NCI-H1092 (cell line): ENCODE measurements around the gene RBP4.

Source experiments
- DNase-seq: peaks from one replicate; lab custom pipeline; 2025; lab: John Stamatoyannopoulos, UW

RBP4 gene

DNA sequence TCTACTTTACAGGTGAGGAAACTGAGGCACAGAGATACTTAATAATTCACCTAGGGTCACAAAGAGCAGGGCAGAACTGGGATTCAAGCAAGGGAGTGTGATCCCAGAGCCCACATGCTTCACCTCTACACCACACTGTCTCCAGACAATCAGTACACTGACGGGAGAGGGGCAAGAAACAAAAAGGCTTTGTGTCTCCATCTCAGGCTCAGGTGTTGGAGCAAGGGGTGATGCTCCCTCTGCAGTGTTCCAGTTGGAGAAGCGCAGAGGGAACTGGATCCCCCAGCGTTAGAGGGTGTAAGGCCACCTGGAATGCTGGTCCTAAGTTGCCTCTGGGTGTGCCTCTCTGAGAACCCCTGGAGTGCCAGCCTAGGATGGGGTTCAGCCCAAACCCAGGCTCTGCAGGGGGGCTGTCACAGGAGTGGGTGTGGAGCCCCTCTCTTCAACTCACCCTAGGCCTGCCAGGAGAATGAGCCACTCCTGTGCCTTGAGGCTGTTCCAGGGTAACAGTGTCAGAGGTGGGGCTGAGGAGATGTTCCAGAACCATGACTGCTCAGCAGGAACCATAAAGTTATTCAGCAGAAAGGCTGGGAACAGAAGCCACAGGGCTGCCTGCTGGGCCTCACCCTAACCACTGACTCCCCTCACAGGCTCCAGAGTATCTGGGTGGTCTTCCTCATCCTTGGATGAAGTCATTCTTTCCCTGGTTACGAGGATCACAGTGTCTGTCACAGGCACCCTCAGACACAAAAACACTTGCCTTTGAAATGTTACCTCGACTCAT is 5.5 kb downstream of the RBP4 start:
- DNase-seq = no peak

DNA sequence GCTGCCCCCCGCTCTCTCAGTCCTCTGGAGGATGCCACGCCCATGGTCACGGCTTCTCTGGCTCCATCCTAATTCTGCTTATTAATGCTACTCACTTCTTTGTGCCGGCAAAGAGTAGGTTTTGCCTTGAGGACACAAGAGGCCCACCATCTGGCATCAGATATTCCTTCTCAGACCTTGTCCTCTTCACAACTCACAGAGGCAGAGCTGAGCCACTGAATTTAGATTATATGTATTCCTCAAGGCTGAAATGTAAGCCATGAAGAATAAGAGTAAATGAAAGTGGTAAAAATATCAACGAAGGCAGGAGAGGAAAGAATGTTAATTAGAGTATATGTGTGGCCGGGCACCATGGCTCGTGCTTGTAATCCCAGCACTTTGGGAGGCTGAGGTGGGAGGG is 6.5 kb downstream of the RBP4 start:
- DNase-seq = no peak

- no peak for DNase-seq
These were observed 7.3 kb downstream of the RBP4 start for GRCh38 chr10:93593749-93594148.

- no peak for DNase-seq
These were observed 7.8 kb downstream of the RBP4 start for GRCh38 chr10:93593254-93593653.

GRCh38 chr10:93591065-93591808 is 9.8 kb downstream of the RBP4 start:
- no peak for DNase-seq

DNA sequence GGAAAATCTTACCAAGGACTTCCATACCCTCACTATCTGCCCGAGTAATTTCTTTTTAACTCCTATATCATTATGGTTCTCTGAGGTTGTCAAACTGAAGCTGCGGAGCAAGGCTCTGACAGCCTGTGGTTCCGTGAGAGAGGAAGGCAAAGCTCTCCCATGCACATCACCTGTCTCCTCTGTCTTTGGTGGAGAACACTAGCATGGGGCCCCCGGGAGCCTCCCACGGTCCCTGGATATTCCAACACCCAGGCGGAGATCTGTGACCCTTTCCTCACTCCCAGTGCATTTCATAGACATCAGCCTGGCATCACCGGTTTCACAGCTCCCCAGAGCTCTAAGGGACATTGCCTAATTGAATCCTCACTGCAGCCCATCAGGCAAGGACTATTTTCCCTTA is 10.4 kb downstream of the RBP4 start:
- no peak for DNase-seq

- DNase-seq = no peak
These were observed 11.1 kb downstream of the RBP4 start for GRCh38 chr10:93589648-93590562.

GRCh38 chr10:93584445-93584844 is 16.6 kb downstream of the RBP4 start:
- DNase-seq = no peak

DNA sequence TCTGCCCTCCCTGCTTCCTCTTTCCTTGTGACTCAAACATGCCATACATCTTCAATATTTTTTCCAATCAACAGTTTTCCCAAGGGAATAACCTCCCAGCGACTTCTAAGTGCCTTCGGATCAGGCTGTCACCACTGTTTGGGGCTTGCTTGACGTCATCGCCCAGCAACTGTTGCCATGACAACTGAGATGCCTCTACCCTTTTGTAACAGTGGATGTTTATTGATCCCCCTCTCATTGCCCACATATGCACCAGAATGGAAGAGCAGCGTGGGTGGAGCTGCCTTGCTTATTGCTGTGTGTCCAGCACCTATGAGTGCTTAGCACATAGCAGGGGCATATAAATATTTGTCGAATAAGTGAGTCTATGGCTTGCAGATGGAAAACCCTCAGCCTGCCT is 20.2 kb downstream of the RBP4 start:
- no peak for DNase-seq

DNA sequence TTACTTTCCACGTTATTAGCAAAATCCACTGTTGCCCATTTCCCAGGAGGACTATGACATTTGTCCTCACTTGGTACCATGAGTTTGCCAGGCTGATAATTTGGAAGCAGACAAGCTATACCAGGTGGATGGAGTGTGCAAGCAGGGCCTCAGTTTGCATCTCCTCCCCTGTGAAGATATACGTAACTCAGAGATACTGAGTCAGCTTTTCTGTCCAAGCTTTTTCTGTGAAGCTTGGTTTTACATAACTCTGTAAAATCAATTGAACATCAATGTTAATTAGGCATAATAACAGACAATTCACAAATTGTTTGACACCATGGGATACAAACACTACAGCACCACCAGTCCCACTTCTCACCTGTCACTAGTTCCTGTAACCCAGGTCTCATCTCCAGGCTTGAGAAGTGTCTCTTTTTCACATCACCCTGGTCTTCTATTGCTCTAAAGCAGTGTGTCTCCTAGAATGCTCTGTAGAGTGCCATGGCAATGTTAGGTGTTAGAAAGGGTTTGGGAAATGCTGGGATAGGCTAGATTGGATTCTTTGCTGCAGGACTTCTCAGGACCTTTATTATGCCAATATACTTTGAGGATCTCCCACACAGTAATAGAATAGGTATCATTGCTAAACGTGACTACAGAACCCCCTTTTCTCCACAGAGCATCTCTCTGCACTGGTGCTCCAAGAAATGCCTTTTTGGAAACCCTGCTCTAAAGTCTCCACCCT is 20.9 kb downstream of the RBP4 start:
- DNase-seq = no peak

DNA sequence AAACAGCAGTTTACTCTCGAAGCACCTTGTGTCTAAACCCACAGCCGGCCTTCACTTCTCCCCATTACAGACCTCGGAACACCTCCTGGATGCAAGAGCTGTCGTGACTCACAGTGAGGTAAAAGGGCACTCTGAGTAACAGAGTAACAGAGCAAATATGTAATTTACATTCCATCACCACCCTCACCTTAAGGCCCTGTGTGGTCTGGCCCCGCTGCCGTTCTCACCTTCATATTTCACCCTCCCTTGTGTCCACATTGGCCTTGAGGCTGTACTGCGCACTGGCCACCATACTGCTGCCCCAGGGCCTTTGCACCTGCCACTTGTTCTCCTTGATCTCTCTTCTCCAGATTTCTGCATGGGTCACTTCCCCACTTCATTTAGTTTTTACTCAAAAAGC is 21.9 kb downstream of the RBP4 start:
- DNase-seq = no peak

GRCh38 chr10:93577565-93577964 is 23.5 kb downstream of the RBP4 start:
- no peak for DNase-seq

DNA sequence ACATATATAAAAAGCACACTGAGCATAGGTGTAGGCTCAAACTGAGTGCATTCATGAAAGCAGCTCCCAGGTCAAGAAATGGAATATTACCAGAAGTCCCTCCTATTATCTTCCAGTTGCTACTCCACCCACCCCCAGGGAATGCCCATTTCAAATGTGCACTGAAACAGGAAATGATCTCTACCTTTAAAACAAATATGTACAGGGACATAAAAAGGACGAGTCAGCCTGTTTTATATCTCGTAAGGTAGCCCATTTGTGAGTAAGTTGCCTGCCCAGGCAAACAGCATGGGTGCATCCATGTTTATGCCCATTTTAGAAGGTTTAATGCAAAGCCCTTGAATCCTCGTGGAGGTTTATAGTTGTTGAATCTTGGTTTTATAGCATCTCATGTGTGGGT is 24.1 kb downstream of the RBP4 start:
- DNase-seq = no peak

- no peak for DNase-seq
These were observed 27.1 kb downstream of the RBP4 start for GRCh38 chr10:93573924-93574323.

- no peak for DNase-seq
These were observed 27.8 kb downstream of the RBP4 start for GRCh38 chr10:93573051-93573909.

DNA sequence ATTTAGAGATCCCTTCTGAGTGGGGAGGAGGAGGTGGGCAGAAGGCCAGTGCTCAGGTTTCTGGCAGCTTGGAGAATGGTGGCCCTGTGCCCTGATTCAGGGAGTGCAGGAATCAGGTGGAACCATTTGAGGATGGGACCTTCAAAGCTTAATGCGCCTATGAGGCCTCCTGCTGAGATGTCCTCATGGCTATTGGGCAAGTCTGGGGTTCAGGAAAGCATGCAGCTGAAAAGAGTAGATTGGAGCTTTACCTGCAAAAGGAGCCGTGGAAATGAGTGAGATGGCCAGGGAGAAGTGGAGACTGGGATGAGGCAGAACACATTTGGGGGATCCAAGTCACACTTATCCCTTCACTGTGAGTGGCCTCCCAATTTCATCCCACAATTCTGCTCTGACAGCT is 28.4 kb downstream of the RBP4 start:
- no peak for DNase-seq

DNA sequence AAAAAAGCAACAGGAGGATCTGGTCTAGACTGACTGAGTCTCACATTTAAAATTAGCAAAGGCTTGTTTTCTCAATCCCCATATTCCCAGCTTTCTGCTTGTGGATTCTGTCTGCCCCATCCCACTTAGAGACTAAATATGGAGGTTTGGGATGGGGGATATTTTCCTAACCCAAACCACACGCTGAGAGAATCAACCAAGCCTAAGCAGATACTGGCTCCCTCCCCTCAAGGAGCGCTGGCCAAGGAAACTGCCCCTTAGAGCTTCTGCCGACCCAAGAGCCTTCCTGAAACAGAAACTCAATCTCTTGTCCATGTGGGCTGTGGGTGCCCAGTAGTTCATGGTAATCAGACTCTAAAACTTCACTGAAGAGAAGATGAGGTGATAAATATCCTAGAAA is 30.7 kb downstream of the RBP4 start:
- DNase-seq = no peak

- DNase-seq = no peak
These were observed 33.0 kb downstream of the RBP4 start for GRCh38 chr10:93568105-93568390.

- no peak for DNase-seq
These were observed 33.5 kb downstream of the RBP4 start for GRCh38 chr10:93567277-93568104.
